Measurements from ENCODE around the gene SIPA1. TPM values are rescaled to one million over a fixed set of nuclear protein-coding genes. Genes with fewer than 3 reads are reported as not detected.

The SIPA1 gene
- total RNA-seq, 4 donors from 2014 or later = 14.9 to 21.6 (median 19.0) TPM

DNA sequence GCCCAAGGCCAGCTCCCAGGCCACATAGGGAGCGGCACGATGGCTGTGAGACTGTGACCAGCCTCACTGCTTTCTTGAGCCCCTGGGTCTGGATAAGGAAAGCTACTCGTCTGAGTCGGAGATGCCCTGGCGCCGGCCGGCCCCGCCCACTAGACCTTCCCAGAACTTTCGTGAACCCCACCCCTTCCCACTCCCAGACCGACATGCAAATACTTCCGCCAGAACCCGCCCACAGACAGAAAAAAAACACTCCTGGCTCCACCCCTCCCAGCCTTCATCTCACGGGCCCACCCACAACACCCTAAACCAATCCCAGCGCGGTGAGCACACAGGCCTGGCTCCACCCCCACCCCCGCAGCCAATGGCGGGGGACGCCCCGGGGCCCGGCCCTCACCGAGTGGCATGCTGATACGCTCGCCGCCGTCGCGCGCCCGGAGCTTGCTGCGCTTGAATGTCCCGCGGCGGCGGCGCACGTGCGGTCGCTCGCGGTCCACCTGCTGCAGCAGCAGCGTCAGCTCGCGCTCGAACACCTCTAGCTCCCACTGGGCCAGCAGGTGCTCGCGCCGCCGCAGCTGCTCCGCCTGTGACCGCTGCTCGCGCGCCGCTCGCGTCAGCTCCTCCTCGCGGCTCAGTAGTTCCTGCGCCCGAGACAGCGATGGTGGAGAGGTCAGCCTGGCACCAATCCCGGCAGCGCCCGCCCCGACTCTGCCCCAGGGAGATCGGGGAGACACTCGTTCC lies 30.9 kb upstream of the SIPA1 start:
- H3K27me3 ChIP-seq = no peaks in the 10 kb centered on the region
- peaks cover 47% of the 10 kb centered on the region for H3K4me1 ChIP-seq
- peak overlapping the region; percentile 50 for H3K27ac ChIP-seq
- H3K36me3 ChIP-seq = peaks cover 53% of the 10 kb centered on the region
- 32% methylated on average over 24 of the region's 67 CpGs for WGBS
- TF ChIP-seq EP300 (IDR thresholded peaks at IDR 0.05) = no peak
- peak in 2 of 3 donors; percentile 23 to 56 for TF ChIP-seq POLR2AphosphoS5 (IDR thresholded peaks at IDR 0.05)
- DNase-seq (ENCODE audit: low spot score in 2 of 2) = peak; percentile 95 to 97
- H3K4me3 ChIP-seq = peak overlapping the region; percentile 42
- H3K9me3 ChIP-seq = no peaks in the 10 kb centered on the region

DNA sequence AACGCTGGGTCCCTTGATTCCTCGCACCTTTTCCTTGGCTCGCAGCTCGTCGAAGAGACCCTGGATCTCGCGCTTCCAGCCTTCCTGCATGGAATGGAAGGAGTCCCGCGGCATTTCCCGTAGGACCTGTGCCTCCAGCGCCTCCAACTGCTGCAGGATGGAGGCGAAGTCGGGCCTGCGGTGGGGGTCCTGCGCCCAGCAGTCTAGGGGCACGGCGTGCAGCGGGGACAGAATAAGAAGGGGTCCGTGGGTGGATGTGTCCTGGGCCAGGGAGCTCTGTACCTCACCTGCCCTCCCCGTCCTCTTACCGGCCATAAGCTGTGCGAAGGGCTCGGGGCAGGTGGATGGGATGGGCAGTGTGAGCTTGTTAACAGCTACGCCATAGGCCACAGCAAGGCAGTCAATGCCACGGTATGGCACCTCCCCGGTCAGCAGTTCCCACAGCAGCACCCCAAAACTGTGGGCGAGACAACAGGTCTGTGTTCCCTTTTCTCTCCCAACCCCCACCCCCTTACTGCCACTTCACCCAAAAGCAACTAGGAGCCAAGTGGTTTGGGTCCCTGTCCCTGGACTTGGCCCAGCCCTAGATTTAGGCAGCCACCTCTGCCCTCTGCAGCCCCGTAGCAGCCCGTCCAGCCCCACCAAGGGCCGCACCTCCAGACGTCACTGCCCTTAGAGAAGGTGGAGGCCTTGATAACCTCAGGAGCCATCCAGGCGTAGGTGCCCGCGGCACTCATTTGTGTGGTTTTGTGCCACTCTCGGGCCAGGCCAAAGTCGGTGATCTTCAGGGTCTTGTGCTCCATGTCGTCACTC lies 30.1 kb upstream of the SIPA1 start:
- Histone ChIP-seq H3K36me3 (peaks cover 49% of the 10 kb centered on the region), H3K27ac (peak overlapping the region; percentile 42), H3K9me3 (no peaks in the 10 kb centered on the region), H3K4me3 (peak overlapping the region; percentile 42), H3K27me3 (no peaks in the 10 kb centered on the region), H3K4me1 (peaks cover 55% of the 10 kb centered on the region)
- 80% methylated on average over 29 of the region's 37 CpGs for WGBS
- DNase-seq (ENCODE audit: low spot score in 2 of 2) = no peak
- TF ChIP-seq POLR2AphosphoS5 (IDR thresholded peaks at IDR 0.05) (no peak), POLR2A (IDR thresholded peaks at IDR 0.05) (no peak), EP300 (IDR thresholded peaks at IDR 0.05) (no peak)
- TF ChIP-seq, protein P1, sequence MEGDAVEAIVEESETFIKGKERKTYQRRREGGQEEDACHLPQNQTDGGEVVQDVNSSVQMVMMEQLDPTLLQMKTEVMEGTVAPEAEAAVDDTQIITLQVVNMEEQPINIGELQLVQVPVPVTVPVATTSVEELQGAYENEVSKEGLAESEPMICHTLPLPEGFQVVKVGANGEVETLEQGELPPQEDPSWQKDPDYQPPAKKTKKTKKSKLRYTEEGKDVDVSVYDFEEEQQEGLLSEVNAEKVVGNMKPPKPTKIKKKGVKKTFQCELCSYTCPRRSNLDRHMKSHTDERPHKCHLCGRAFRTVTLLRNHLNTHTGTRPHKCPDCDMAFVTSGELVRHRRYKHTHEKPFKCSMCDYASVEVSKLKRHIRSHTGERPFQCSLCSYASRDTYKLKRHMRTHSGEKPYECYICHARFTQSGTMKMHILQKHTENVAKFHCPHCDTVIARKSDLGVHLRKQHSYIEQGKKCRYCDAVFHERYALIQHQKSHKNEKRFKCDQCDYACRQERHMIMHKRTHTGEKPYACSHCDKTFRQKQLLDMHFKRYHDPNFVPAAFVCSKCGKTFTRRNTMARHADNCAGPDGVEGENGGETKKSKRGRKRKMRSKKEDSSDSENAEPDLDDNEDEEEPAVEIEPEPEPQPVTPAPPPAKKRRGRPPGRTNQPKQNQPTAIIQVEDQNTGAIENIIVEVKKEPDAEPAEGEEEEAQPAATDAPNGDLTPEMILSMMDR (IDR thresholded peaks at IDR 0.05) = no peak

DNA sequence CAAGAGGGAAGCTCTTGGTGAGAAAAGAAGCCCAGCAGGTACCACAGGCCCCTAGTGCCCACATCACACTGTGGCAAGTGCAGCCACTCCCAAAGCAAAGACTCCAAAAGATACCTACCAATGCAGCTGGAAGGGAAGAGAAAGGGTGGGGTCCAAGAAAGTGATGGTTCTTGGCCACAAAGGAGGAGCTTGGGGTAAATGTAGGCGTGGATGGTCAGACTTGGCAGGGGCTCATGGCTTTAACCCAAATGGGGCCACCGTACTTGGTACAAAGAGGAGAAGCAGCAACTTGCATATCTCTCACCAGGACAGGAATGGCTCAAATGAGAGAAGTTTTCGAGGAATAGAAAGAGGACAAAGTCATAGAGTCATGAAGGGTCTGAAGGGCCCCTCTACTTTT lies 28.7 kb upstream of the SIPA1 start:
- Histone ChIP-seq H3K4me3 (no peak overlapping the region), H3K4me1 (peaks cover 66% of the 10 kb centered on the region), H3K36me3 (peaks cover 34% of the 10 kb centered on the region), H3K27ac (no peak overlapping the region), H3K27me3 (no peaks in the 10 kb centered on the region), H3K9me3 (no peaks in the 10 kb centered on the region)
- TF ChIP-seq, protein P1 (IDR thresholded peaks at IDR 0.05) = no peak
- no peak for TF ChIP-seq POLR2AphosphoS5 (IDR thresholded peaks at IDR 0.05)
- TF ChIP-seq EP300 (IDR thresholded peaks at IDR 0.05) = no peak
- no peak for TF ChIP-seq POLR2A (IDR thresholded peaks at IDR 0.05)
- no peak for DNase-seq (ENCODE audit: low spot score in 2 of 2)
- WGBS = 48% methylated on average over 3 of the region's 3 CpGs

DNA sequence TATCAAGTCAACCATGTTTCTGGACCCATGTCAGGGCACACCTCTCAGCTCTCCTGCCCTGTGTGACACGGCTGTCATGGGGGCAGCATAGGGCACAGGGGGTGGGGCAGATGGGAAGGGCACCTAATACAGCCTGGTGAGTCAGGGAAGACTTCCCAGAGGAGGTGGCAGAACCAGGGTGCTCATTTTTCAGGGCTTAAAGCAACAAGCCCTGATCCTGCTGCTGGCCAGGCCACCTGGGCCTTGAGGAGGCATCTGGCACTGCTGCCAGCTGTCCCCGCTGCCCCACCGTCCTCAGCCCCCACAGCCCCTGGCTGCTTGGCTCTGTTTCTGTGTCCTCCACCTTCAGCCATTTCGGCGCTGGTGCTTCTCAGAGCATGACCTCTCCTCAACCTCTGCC lies 28.2 kb upstream of the SIPA1 start:
- Histone ChIP-seq H3K4me3 (no peak overlapping the region), H3K4me1 (peaks cover 66% of the 10 kb centered on the region), H3K27me3 (no peaks in the 10 kb centered on the region), H3K36me3 (peaks cover 30% of the 10 kb centered on the region), H3K9me3 (no peaks in the 10 kb centered on the region), H3K27ac (no peak overlapping the region)
- TF ChIP-seq EP300 (IDR thresholded peaks at IDR 0.05) (no peak), POLR2A (IDR thresholded peaks at IDR 0.05) (no peak), POLR2AphosphoS5 (IDR thresholded peaks at IDR 0.05) (no peak)
- TF ChIP-seq, protein P1 (IDR thresholded peaks at IDR 0.05) = no peak
- DNase-seq (ENCODE audit: low spot score in 2 of 2) = no peak
- WGBS = 80% methylated on average over 5 of the region's 5 CpGs

DNA sequence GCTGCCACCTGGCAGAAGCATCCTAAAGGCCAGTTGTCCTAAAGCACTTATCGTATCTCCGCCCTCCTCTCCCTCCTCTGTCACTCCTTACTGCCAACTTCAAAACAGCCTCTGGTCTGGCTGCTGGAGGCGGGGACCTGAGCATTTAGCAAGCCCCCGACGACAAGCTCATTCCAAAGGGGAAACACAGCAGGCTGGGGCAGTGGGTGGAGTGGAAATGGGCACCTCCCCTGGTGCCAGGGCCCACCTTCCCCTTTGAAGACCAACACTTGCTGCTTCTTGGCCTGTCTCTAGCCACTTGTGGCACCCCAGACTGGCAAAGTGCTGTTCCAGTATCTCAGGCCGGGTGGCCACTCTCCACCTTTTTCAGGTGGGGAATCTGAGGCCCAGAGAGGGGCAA lies 27.5 kb upstream of the SIPA1 start:
- Histone ChIP-seq H3K27ac (peak overlapping the region; percentile 70), H3K9me3 (no peaks in the 10 kb centered on the region), H3K36me3 (peaks cover 23% of the 10 kb centered on the region), H3K4me1 (peaks cover 66% of the 10 kb centered on the region), H3K4me3 (peak overlapping the region; percentile 83), H3K27me3 (no peaks in the 10 kb centered on the region)
- 59% methylated on average over 6 of the region's 6 CpGs for WGBS
- no peak for TF ChIP-seq POLR2AphosphoS5 (IDR thresholded peaks at IDR 0.05)
- TF ChIP-seq, protein P1 (IDR thresholded peaks at IDR 0.05) = no peak
- TF ChIP-seq POLR2A (IDR thresholded peaks at IDR 0.05) = no peak
- no peak for TF ChIP-seq EP300 (IDR thresholded peaks at IDR 0.05)
- DNase-seq (ENCODE audit: low spot score in 2 of 2) = no peak

Data from suprapubic skin (tissue), 4 donors.